ENCODE data around the gene COL2A1. TPM values are rescaled to one million over a fixed set of nuclear protein-coding genes. Genes with fewer than 3 reads are reported as not detected.

The COL2A1 gene
- total RNA-seq, 1 experiment from 2014 or later: 0.50 TPM

GRCh38 chr12:48029491-48030172 lies 25.4 kb upstream of the COL2A1 start:
- CTCF ChIA-PET: no interaction called here
- Mint-ChIP-seq H3K36me3 (ENCODE audit: insufficient read depth, unreplicated experiment) (no peaks in the 10 kb centered on the region), H3K27me3 (ENCODE audit: unreplicated experiment) (peaks cover 58% of the 10 kb centered on the region), H3K27ac (ENCODE audit: unreplicated experiment) (no peak overlapping the region), H3K9me3 (ENCODE audit: low read depth, unreplicated experiment) (no peaks in the 10 kb centered on the region), H3K4me3 (ENCODE audit: low read depth, unreplicated experiment) (no peak overlapping the region), H3K4me1 (ENCODE audit: low read depth, unreplicated experiment) (no peaks in the 10 kb centered on the region)
- no TSS peak for BruUV-seq (replicated peaks)
- DNase-seq: no peak
- TF ChIP-seq CTCF (IDR thresholded peaks at IDR 0.05; ENCODE audit: unreplicated experiment): no peak
- intact Hi-C loops (cut with micrococcal nuclease; ENCODE audit: unreplicated experiment): no loop called here

- intact Hi-C loops (cut with micrococcal nuclease; ENCODE audit: unreplicated experiment): no loop called here
- BruUV-seq (replicated peaks): no TSS peak
- Mint-ChIP-seq H3K9me3 (ENCODE audit: low read depth, unreplicated experiment) (no peaks in the 10 kb centered on the region), H3K27ac (ENCODE audit: unreplicated experiment) (no peak overlapping the region), H3K4me1 (ENCODE audit: low read depth, unreplicated experiment) (no peaks in the 10 kb centered on the region), H3K36me3 (ENCODE audit: insufficient read depth, unreplicated experiment) (no peaks in the 10 kb centered on the region), H3K4me3 (ENCODE audit: low read depth, unreplicated experiment) (no peak overlapping the region), H3K27me3 (ENCODE audit: unreplicated experiment) (peaks cover 66% of the 10 kb centered on the region)
- TF ChIP-seq CTCF (IDR thresholded peaks at IDR 0.05; ENCODE audit: unreplicated experiment): no peak
- CTCF ChIA-PET: no interaction called here
- no peak for DNase-seq
Observed at GRCh38 chr12:48028541-48029431, 24.5 kb upstream of the COL2A1 start.

GRCh38 chr12:48027183-48028002 lies 23.1 kb upstream of the COL2A1 start:
- Mint-ChIP-seq H3K27me3 (ENCODE audit: unreplicated experiment) (peaks cover 73% of the 10 kb centered on the region), H3K36me3 (ENCODE audit: insufficient read depth, unreplicated experiment) (no peaks in the 10 kb centered on the region), H3K27ac (ENCODE audit: unreplicated experiment) (no peak overlapping the region), H3K4me3 (ENCODE audit: low read depth, unreplicated experiment) (no peak overlapping the region), H3K4me1 (ENCODE audit: low read depth, unreplicated experiment) (no peaks in the 10 kb centered on the region), H3K9me3 (ENCODE audit: low read depth, unreplicated experiment) (no peaks in the 10 kb centered on the region)
- CTCF ChIA-PET: no interaction called here
- no TSS peak for BruUV-seq (replicated peaks)
- no peak for DNase-seq
- TF ChIP-seq CTCF (IDR thresholded peaks at IDR 0.05; ENCODE audit: unreplicated experiment): no peak
- intact Hi-C loops (cut with micrococcal nuclease; ENCODE audit: unreplicated experiment): no loop called here

GRCh38 chr12:48026060-48026827 lies 22.0 kb upstream of the COL2A1 start:
- Mint-ChIP-seq H3K4me3 (ENCODE audit: low read depth, unreplicated experiment) (no peak overlapping the region), H3K9me3 (ENCODE audit: low read depth, unreplicated experiment) (no peaks in the 10 kb centered on the region), H3K36me3 (ENCODE audit: insufficient read depth, unreplicated experiment) (no peaks in the 10 kb centered on the region), H3K27me3 (ENCODE audit: unreplicated experiment) (peaks cover 79% of the 10 kb centered on the region), H3K4me1 (ENCODE audit: low read depth, unreplicated experiment) (peaks cover 5% of the 10 kb centered on the region), H3K27ac (ENCODE audit: unreplicated experiment) (no peak overlapping the region)
- TF ChIP-seq CTCF (IDR thresholded peaks at IDR 0.05; ENCODE audit: unreplicated experiment): no peak
- intact Hi-C loops (cut with micrococcal nuclease; ENCODE audit: unreplicated experiment): no loop called here
- DNase-seq: no peak
- CTCF ChIA-PET: no interaction called here
- no TSS peak for BruUV-seq (replicated peaks)

Measured in Calu3 (cell line).